Body of pancreas (tissue), 4 donors: ENCODE data around the gene NFILZ.

Experiments
- CTCF ChIP-seq, 7 experiments: fragments of 450-650 bp in 4 of 7; fragments of 200-600 bp in 3 of 7; sonication (generic) in 3 of 7; IDR thresholded peaks; one replicate each; pipeline ENCODE4 v1.5.1; 2016 to 2019; ENCODE audit warnings: antibody characterized with exemption in 7 of 7
- POLR2A ChIP-seq, 3 donors: fragments of 450-650 bp; IDR thresholded peaks; one replicate each; pipeline ENCODE4 v1.6.1; 2016; ENCODE audit warnings: antibody characterized with exemption in 3 of 3, mild to moderate bottlenecking in 2 of 3

- TF ChIP-seq POLR2A (IDR thresholded peaks at IDR 0.05) (no peak), CTCF (IDR thresholded peaks at IDR 0.05) (no peak)
Measured at GRCh38 chr19:8607386-8607785, 23.0 kb upstream of the NFILZ start.
